CD4-positive, alpha-beta T cell treated with Interleukin-1 beta for 1 hour (primary cell): ENCODE results near the gene SF3B2.
"Not testable (repeated sequence)": the region's sequence is repeated elsewhere in the genome, so short reads cannot be mapped to it uniquely, and the experiment has no call there.

ENCODE experiments used
- DNase-seq, 2 donors: peaks; one replicate each; pipeline ENCODE4 v3.0.0-alpha.2; 2020 to 2022

The SF3B2 gene

GRCh38 chr11:66078949-66079348, 26.8 kb downstream of the SF3B2 start:
- peak in 1 of 2 donors; percentile 14 for DNase-seq

- DNase-seq, result peak; percentile 68 to 70
Observed at GRCh38 chr11:66080055-66080817, 28.1 kb downstream of the SF3B2 start.

- DNase-seq, result peak; percentile 80 to 81
Observed at GRCh38 chr11:66081505-66081904, 29.3 kb downstream of the SF3B2 start.

- no peak for DNase-seq
Observed at GRCh38 chr11:66082946-66083698, 31.0 kb downstream of the SF3B2 start.

GRCh38 chr11:66083767-66084166, 31.6 kb downstream of the SF3B2 start:
- no peak for DNase-seq

GRCh38 chr11:66084821-66085475, 32.8 kb downstream of the SF3B2 start:
- DNase-seq, result no peak

GRCh38 chr11:66087148-66087908, 35.2 kb downstream of the SF3B2 start:
- no peak for DNase-seq

- no peak for DNase-seq
Observed at GRCh38 chr11:66089067-66089466, 36.9 kb downstream of the SF3B2 start.

- DNase-seq, result no peak
Observed at GRCh38 chr11:66090288-66090687, 38.1 kb downstream of the SF3B2 start.

- not testable (repeated sequence) for DNase-seq
Observed at GRCh38 chr11:66092125-66092524, 40.0 kb downstream of the SF3B2 start.

- DNase-seq, result not testable (repeated sequence)
Observed at GRCh38 chr11:66099746-66100145, 47.6 kb downstream of the SF3B2 start.

GRCh38 chr11:66100272-66101065, 48.3 kb downstream of the SF3B2 start:
- peak; percentile 67 to 70 for DNase-seq

- no peak for DNase-seq
Observed at GRCh38 chr11:66101066-66101464, 48.9 kb downstream of the SF3B2 start.

- no peak for DNase-seq
Observed at GRCh38 chr11:66104057-66104638, 52.0 kb downstream of the SF3B2 start.

- DNase-seq, result no peak
Observed at GRCh38 chr11:66106786-66107599, 54.8 kb downstream of the SF3B2 start.

GRCh38 chr11:66107600-66108510, 55.7 kb downstream of the SF3B2 start:
- no peak for DNase-seq

- no peak for DNase-seq
Observed at GRCh38 chr11:66109294-66109693, 57.1 kb downstream of the SF3B2 start.

GRCh38 chr11:66111158-66111557, 59.0 kb downstream of the SF3B2 start:
- no peak for DNase-seq

GRCh38 chr11:66112041-66112491, 59.9 kb downstream of the SF3B2 start:
- DNase-seq, result no peak
